Type B pancreatic cell (in vitro differentiated cells): Measurements from ENCODE around the gene TGFBRAP1. TPM values are rescaled to one million over a fixed set of nuclear protein-coding genes. Genes with fewer than 3 reads are reported as not detected.

Source experiments
- DNase-seq: peaks from one replicate; pipeline ENCODE4 v3.0.0; 2021; ENCODE audit warnings: mixed read lengths; ENCODE audit not compliant: unreplicated experiment; ENCODE audit errors: extremely low spot score
- H3K27ac Mint-ChIP-seq: 2 replicates; pipeline ENCODE4 v1.8.0; 2021; ENCODE audit warnings: mild to moderate bottlenecking, mixed read lengths
- H3K27me3 Mint-ChIP-seq: 2 replicates; pipeline ENCODE4 v1.8.0; 2021; ENCODE audit warnings: mixed read lengths
- H3K36me3 Mint-ChIP-seq: 2 replicates; pipeline ENCODE4 v1.8.0; 2021; ENCODE audit warnings: mixed read lengths
- H3K4me1 Mint-ChIP-seq: one replicate; pipeline ENCODE4 v1.8.0; 2021; ENCODE audit warnings: mixed read lengths; ENCODE audit not compliant: unreplicated experiment
- H3K4me3 Mint-ChIP-seq: 2 replicates; pipeline ENCODE4 v1.8.0; 2021; ENCODE audit warnings: mild to moderate bottlenecking, mixed read lengths
- H3K9me3 Mint-ChIP-seq: 2 replicates; pipeline ENCODE4 v1.8.0; 2021; ENCODE audit warnings: mixed read lengths
- total RNA-seq: library from RNA; stranded (reverse); gene quantifications from 2 replicates; pipeline ENCODE4 v1.2.1, GENCODE V29; 2021; ENCODE audit warnings: low replicate concordance
- TF ChIP-seq, protein P1 (sequence below): fragments of 200-600 bp; sonication (generic); conservative IDR thresholded peaks from 2 replicates; pipeline ENCODE4 v1.5.0; 2021; ENCODE audit warnings: antibody characterized with exemption, mild to moderate bottlenecking

The TGFBRAP1 gene
- total RNA-seq, 1 donor from 2014 or later, result 17.5 TPM

DNA sequence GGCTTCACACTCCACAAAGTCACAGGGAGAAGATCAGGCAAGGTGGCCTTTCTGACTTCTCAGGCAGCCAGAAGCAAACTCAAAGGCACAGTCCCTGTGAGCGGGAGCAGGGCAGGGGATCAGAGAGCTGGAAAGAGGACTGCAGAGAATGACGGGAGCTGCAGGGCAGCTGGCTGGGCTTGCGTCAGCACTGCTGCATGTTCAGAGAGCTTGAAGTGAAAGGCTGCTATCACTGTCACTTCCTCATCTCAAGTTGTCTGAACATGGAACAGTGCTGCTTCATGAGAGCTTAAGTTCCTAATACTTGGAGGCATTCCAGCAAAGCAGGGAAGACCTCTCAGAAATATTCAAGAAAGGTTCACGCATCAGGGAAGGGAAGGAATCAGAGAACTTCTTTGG is 20.4 kb downstream of the TGFBRAP1 start:
- Mint-ChIP-seq H3K9me3 (no peaks in the 10 kb centered on the region), H3K27ac (no peak overlapping the region), H3K36me3 (peaks cover 10% of the 10 kb centered on the region), H3K27me3 (no peaks in the 10 kb centered on the region), H3K4me1 (no peaks in the 10 kb centered on the region), H3K4me3 (no peak overlapping the region)
- TF ChIP-seq, protein P1, sequence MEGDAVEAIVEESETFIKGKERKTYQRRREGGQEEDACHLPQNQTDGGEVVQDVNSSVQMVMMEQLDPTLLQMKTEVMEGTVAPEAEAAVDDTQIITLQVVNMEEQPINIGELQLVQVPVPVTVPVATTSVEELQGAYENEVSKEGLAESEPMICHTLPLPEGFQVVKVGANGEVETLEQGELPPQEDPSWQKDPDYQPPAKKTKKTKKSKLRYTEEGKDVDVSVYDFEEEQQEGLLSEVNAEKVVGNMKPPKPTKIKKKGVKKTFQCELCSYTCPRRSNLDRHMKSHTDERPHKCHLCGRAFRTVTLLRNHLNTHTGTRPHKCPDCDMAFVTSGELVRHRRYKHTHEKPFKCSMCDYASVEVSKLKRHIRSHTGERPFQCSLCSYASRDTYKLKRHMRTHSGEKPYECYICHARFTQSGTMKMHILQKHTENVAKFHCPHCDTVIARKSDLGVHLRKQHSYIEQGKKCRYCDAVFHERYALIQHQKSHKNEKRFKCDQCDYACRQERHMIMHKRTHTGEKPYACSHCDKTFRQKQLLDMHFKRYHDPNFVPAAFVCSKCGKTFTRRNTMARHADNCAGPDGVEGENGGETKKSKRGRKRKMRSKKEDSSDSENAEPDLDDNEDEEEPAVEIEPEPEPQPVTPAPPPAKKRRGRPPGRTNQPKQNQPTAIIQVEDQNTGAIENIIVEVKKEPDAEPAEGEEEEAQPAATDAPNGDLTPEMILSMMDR, result no peak
- DNase-seq, result no peak

GRCh38 chr2:105308382-105309146 is 21.0 kb downstream of the TGFBRAP1 start:
- Mint-ChIP-seq H3K36me3 (peaks cover 10% of the 10 kb centered on the region), H3K4me3 (no peak overlapping the region), H3K9me3 (no peaks in the 10 kb centered on the region), H3K4me1 (no peaks in the 10 kb centered on the region), H3K27me3 (no peaks in the 10 kb centered on the region), H3K27ac (no peak overlapping the region)
- TF ChIP-seq, protein P1, result no peak
- DNase-seq, result no peak

GRCh38 chr2:105307962-105308361 is 21.6 kb downstream of the TGFBRAP1 start:
- no peaks in the 10 kb centered on the region for H3K27me3 Mint-ChIP-seq
- no peaks in the 10 kb centered on the region for H3K9me3 Mint-ChIP-seq
- TF ChIP-seq, protein P1, result no peak
- no peaks in the 10 kb centered on the region for H3K4me1 Mint-ChIP-seq
- DNase-seq, result no peak
- peaks cover 10% of the 10 kb centered on the region for H3K36me3 Mint-ChIP-seq
- no peak overlapping the region for H3K27ac Mint-ChIP-seq
- H3K4me3 Mint-ChIP-seq, result no peak overlapping the region

DNA sequence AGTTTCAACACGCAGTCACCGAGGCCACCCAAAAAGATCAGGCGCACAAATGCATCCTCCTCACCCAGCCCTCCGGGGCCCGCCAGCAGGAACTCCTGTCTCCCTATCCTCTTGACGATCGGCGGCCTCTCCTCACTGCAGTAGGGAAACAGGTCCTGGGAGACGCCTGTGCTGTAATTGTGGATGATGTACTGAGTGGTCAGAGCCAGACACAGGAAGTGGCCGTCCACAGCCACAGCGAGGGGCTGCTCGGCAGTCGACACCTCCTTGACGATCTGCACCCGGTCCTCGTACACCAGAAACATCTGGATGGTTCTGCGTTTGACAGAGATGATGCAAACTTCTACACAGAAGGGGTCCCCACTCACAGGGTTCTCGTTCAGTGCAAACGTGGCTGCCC is 22.0 kb downstream of the TGFBRAP1 start:
- Mint-ChIP-seq H3K36me3 (peaks cover 10% of the 10 kb centered on the region), H3K27ac (no peak overlapping the region), H3K4me3 (no peak overlapping the region), H3K9me3 (no peaks in the 10 kb centered on the region), H3K4me1 (no peaks in the 10 kb centered on the region), H3K27me3 (no peaks in the 10 kb centered on the region)
- TF ChIP-seq, protein P1, result no peak
- no peak for DNase-seq

DNA sequence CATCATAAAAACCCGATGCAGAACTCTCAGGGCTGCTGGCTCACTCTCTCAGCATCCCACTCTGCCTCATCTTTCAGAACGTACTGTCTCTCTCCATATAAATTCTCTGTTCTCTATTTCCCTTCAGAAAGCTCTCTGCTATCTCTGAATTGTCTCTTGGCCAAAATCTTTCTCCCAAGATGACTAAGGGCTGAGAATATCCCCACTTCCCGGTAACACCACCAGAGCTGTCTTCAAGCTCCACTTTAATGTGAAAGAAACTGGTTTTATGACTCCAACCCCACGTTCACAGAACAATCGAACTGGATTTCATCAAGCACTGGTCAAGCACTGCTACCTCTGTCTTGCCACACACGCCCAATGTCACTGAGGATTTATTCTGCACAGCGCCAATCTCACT is 22.4 kb downstream of the TGFBRAP1 start:
- H3K36me3 Mint-ChIP-seq, result peaks cover 10% of the 10 kb centered on the region
- H3K4me3 Mint-ChIP-seq, result no peak overlapping the region
- no peak overlapping the region for H3K27ac Mint-ChIP-seq
- TF ChIP-seq, protein P1, result no peak
- H3K27me3 Mint-ChIP-seq, result no peaks in the 10 kb centered on the region
- no peaks in the 10 kb centered on the region for H3K4me1 Mint-ChIP-seq
- no peak for DNase-seq
- no peaks in the 10 kb centered on the region for H3K9me3 Mint-ChIP-seq
